Gastroesophageal sphincter (tissue), 3 donors: ENCODE data around the gene COL6A1.

Experiments
- CTCF ChIP-seq, 4 experiments: fragments of 200-600 bp in 2 of 4; fragments of 450-650 bp in 2 of 4; sonication (generic) in 1 of 4; IDR thresholded peaks; one replicate each; pipeline ENCODE4 v1.5.1; 2017 to 2019; ENCODE audit warnings: antibody characterized with exemption in 4 of 4, mild to moderate bottlenecking in 2 of 4, moderate library complexity in 2 of 4
- EP300 ChIP-seq: sonication (generic); formaldehyde crosslinking; IDR thresholded peaks from one replicate; pipeline ENCODE4 v1.6.1; 2017; ENCODE audit warnings: antibody characterized with exemption, mild to moderate bottlenecking
- POLR2A ChIP-seq, 2 donors: fragments of 450-650 bp; IDR thresholded peaks; one replicate each; pipeline ENCODE4 v1.6.1; 2017; ENCODE audit warnings: antibody characterized with exemption in 2 of 2, mild to moderate bottlenecking in 2 of 2, moderate library complexity in 1 of 2
- POLR2AphosphoS5 ChIP-seq: sonication (generic); formaldehyde crosslinking; IDR thresholded peaks from one replicate; pipeline ENCODE4 v1.6.1; 2017; ENCODE audit warnings: antibody characterized with exemption

GRCh38 chr21:45980271-45980670 is 1.3 kb upstream of the COL6A1 start:
- TF ChIP-seq CTCF (IDR thresholded peaks at IDR 0.05) = no peak
- no peak for TF ChIP-seq POLR2A (IDR thresholded peaks at IDR 0.05)
- no peak for TF ChIP-seq POLR2AphosphoS5
- TF ChIP-seq EP300 = no peak
